Natural killer cell treated with Interleukin-12 subunit alpha and Interleukin-12 subunit beta and Interleukin-15 and Interleukin-18, amount 100 ng/mL, for 72 hours (primary cell): ENCODE results near the gene NUDT21. TPM values are rescaled to one million over a fixed set of nuclear protein-coding genes. Genes with fewer than 3 reads are reported as not detected.
"Not testable (repeated sequence)": the region's sequence is repeated elsewhere in the genome, so short reads cannot be mapped to it uniquely, and the experiment has no call there.

Experiments
- ATAC-seq, 2 donors: fragments of 150-1000 bp; cut with Tn5 transposase in 1 of 2; sonication (Bioruptor Pico), chemical (Tn5 transposase) in 1 of 2; 2 replicates each; pipeline ENCODE4 v1.10.0; 2021
- DNase-seq: peaks from one replicate; pipeline ENCODE4 v3.0.0; 2022; ENCODE audit warnings: low spot score
- H3K27ac Mint-ChIP-seq, 2 donors: 1 replicate in 1 of 2; 2 replicates in 1 of 2; pipeline ENCODE4 v1.8.0; 2022; ENCODE audit warnings: mixed read lengths in 2 of 2, mild to moderate bottlenecking in 1 of 2, moderate library complexity in 1 of 2
- H3K27me3 Mint-ChIP-seq, 2 donors: 1 replicate in 1 of 2; 2 replicates in 1 of 2; pipeline ENCODE4 v1.8.0; 2022; ENCODE audit warnings: mixed read lengths in 2 of 2
- H3K36me3 Mint-ChIP-seq: one replicate; pipeline ENCODE4 v1.8.0; 2022; ENCODE audit warnings: mixed read lengths
- H3K4me1 Mint-ChIP-seq, 2 donors: 1 replicate in 1 of 2; 2 replicates in 1 of 2; pipeline ENCODE4 v1.8.0; 2022; ENCODE audit warnings: low read depth in 2 of 2, mixed read lengths in 2 of 2, mild to moderate bottlenecking in 1 of 2
- H3K4me3 Mint-ChIP-seq: one replicate; pipeline ENCODE4 v1.8.0; 2022; ENCODE audit warnings: mixed read lengths
- H3K9me3 Mint-ChIP-seq: 2 replicates; pipeline ENCODE4 v1.8.0; 2022; ENCODE audit warnings: mixed read lengths
- total RNA-seq, 2 donors: library from RNA; stranded (reverse); gene quantifications; one replicate each; pipeline ENCODE4 v1.2.3, GENCODE V29; 2022

Gene NUDT21
- total RNA-seq, 2 donors from 2014 or later = 170 to 176 TPM

DNA sequence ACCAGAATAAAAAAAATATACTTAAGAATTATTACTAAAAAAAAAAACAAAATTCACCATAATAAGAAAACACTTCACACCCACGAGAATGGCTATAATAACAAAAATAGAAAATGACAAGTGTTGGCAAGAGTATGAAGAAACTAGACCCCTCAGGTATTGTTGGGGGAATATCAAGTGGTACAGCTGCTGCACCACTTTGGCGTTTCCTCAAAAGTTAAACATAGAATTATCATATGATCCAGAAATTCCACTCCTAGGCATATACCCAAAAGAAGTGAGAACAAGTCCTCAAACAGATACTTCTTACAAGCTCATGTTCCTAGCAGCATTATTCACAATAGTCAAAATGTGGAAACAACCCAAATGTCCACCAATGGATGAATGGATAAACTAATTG lies 52.1 kb downstream of the NUDT21 start:
- Mint-ChIP-seq H3K4me1 (peaks cover 2 to 9% of the 10 kb centered on the region in 2 donors), H3K27ac (no peak overlapping the region), H3K9me3 (no peaks in the 10 kb centered on the region), H3K36me3 (peaks cover 35% of the 10 kb centered on the region), H3K4me3 (no peak overlapping the region), H3K27me3 (no peaks in the 10 kb centered on the region)
- DNase-seq (no peak), ATAC-seq (no peak)

DNA sequence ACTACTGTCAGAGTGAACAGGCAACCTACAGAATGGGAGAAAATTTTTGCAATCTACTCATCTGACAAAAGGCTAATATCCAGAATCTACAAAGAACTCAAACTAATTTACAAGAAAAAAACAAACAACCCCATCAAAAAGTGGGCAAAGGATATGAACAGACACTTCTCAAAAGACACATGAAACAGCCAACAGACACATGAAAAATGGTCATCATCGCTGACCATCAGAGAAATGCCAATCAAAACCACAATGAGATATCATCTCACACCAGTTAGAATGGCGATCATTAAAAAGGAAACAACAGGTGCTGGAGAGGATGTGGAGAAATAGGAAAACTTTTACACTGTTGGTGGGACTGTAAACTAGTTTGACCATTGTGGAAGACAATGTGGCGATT lies 54.4 kb downstream of the NUDT21 start:
- not testable (repeated sequence) for DNase-seq, H3K27ac Mint-ChIP-seq, H3K4me3 Mint-ChIP-seq, H3K27me3 Mint-ChIP-seq, H3K9me3 Mint-ChIP-seq, ATAC-seq
- H3K36me3 Mint-ChIP-seq = peaks cover 38% of the 10 kb centered on the region
- peaks cover 6 to 13% of the 10 kb centered on the region in 2 donors for H3K4me1 Mint-ChIP-seq

DNA sequence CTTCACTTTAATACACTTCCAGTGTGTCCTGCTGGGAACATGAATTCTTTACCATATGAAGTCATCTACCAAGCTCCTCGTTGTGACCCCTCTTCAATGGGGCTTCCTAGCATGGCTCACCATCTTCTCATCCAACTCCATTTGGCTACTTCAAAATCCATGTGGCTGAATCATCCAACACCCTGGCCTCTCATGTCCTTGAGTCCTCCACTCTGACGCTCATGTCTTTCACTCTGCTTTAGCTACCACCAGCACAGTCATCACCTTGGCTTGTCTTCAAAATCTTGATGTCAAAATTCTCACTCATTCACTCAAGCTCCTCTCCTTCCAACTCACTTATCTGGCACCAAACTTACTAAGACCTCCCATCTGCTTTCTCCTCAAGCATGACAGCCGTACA lies 61.6 kb downstream of the NUDT21 start:
- DNase-seq = no peak
- H3K4me3 Mint-ChIP-seq = no peak overlapping the region
- H3K27ac Mint-ChIP-seq = no peak overlapping the region
- no peak for ATAC-seq
- no peaks in the 10 kb centered on the region for H3K27me3 Mint-ChIP-seq
- H3K9me3 Mint-ChIP-seq = no peaks in the 10 kb centered on the region
- H3K4me1 Mint-ChIP-seq = peaks cover 6 to 9% of the 10 kb centered on the region in 2 donors
- peaks cover 41% of the 10 kb centered on the region for H3K36me3 Mint-ChIP-seq

DNA sequence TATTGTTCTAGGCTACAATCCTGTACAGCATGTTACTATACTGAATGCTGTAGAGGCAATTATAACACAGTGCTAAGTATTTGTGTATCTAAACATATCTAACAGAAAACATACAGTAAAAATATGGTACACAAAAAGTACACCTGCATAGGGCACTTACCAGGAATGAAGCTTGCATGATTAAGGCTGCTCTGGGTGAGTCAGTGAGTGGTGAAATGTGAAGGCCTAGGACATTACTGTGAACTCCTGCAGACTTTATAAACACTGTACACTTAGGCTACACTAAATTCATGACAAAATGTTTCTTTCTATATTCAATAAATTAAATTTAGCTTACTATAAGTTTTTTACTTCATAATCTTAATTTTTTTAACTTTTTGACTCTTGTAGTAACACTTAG lies 62.9 kb downstream of the NUDT21 start:
- Mint-ChIP-seq H3K27ac (no peak overlapping the region), H3K9me3 (no peaks in the 10 kb centered on the region), H3K4me3 (no peak overlapping the region), H3K36me3 (peaks cover 48% of the 10 kb centered on the region), H3K4me1 (peaks cover 0 to 3% of the 10 kb centered on the region in 2 donors), H3K27me3 (no peaks in the 10 kb centered on the region)
- DNase-seq (no peak), ATAC-seq (no peak)

DNA sequence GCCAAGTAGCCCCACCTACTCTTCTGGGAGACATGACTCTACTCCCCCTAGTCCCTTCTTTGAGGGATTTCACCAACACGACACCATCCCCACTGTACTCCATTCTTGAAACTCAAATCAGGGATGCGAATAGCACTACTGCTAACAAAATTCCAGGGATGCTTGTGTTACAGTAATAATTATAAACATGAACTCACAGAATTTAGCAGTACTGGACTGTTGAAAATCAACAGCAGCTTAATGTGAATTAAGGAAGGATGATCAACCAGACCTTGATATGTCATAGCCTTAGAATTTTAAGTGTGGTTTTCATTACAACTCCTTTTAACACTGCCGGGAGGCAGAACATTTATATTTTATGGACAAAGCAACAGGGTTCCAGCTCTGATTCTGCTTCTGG lies 63.7 kb downstream of the NUDT21 start:
- H3K4me3 Mint-ChIP-seq = no peak overlapping the region
- H3K27ac Mint-ChIP-seq = no peak overlapping the region
- peaks cover 0 to 3% of the 10 kb centered on the region in 2 donors for H3K4me1 Mint-ChIP-seq
- ATAC-seq (no peak), DNase-seq (no peak)
- peaks cover 50% of the 10 kb centered on the region for H3K36me3 Mint-ChIP-seq
- H3K9me3 Mint-ChIP-seq = no peaks in the 10 kb centered on the region
- H3K27me3 Mint-ChIP-seq = no peaks in the 10 kb centered on the region

DNA sequence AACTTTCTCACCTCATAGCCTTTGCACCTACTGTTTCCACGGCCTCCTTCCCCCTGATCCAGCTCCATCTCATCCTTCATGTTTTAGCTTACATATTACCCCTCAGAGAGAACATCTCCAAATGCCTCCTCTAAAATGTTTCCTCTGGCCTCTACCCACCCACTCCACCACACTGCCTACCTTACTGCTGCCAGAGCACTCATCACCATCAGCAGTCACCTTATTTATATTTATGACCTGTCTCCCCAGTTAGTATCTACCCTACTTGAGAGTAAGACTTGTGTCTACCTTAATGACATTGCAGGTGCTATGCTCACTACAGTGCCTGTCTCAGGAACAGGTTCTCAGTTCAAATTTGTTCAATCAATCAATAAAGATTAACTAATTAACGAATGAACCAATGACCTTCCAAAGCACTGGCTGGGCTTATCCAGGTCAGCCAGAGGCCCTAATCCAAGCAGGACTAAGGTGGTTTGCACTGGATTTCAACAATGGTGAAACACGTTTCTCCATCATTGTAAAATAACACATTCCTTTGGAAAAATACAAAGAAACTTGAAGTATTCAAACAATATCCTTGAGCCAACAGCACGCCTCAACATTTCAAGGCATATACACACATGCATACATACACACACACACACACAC lies 66.9 kb downstream of the NUDT21 start:
- Mint-ChIP-seq H3K27ac (no peak overlapping the region), H3K9me3 (peaks cover 9% of the 10 kb centered on the region), H3K27me3 (no peaks in the 10 kb centered on the region), H3K36me3 (peaks cover 57% of the 10 kb centered on the region), H3K4me3 (no peak overlapping the region), H3K4me1 (peaks cover 0 to 2% of the 10 kb centered on the region in 2 donors)
- DNase-seq = no peak
- ATAC-seq = no peak

DNA sequence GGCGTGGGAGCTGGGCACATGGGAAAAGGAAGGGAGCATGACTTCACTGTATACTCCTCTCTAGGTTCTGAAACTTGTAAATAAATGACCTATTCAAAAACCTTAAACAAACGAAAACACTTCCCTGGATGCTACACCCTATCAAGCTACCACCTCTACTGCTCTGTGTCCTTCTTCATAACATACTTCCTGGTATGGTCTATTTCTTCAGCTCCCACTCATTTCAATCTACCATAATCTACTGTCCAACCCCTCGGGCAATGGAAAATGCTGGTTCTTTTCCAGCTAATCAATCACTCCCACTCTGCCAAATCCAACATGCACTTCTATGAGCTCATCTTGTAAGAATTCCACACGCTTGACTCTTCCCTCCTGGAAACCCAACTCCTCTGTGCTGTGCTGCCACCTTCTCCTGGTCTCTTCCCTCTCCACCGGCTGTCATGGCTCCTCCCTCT lies 68.2 kb downstream of the NUDT21 start:
- Mint-ChIP-seq H3K36me3 (peaks cover 59% of the 10 kb centered on the region), H3K9me3 (peaks cover 9% of the 10 kb centered on the region), H3K27me3 (no peaks in the 10 kb centered on the region), H3K4me3 (no peak overlapping the region), H3K4me1 (peaks cover 0 to 2% of the 10 kb centered on the region in 2 donors), H3K27ac (no peak overlapping the region)
- ATAC-seq (no peak), DNase-seq (no peak)

DNA sequence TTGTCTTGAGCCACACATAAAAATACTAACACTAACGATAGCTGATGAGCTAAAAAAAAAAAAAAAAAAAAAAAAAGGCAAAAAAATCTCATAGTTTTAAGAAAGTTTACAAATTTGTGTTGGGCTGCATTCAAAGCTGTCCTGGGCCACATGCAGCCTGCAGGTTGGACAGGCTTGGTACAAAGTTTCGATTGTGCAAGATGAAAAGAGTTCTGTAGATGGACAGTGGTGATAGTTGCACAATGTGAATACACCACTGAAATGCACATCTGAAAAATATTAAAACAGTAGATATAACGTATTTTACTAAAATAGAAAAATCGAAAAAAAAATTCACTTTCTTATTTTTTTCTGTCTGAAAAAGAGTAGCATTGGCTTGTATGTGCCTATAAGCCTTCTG lies 68.7 kb downstream of the NUDT21 start:
- Mint-ChIP-seq H3K27ac (no peak overlapping the region), H3K36me3 (peaks cover 60% of the 10 kb centered on the region), H3K4me3 (no peak overlapping the region), H3K9me3 (peaks cover 9% of the 10 kb centered on the region), H3K27me3 (no peaks in the 10 kb centered on the region), H3K4me1 (peaks cover 0 to 2% of the 10 kb centered on the region in 2 donors)
- no peak for ATAC-seq
- DNase-seq = no peak

DNA sequence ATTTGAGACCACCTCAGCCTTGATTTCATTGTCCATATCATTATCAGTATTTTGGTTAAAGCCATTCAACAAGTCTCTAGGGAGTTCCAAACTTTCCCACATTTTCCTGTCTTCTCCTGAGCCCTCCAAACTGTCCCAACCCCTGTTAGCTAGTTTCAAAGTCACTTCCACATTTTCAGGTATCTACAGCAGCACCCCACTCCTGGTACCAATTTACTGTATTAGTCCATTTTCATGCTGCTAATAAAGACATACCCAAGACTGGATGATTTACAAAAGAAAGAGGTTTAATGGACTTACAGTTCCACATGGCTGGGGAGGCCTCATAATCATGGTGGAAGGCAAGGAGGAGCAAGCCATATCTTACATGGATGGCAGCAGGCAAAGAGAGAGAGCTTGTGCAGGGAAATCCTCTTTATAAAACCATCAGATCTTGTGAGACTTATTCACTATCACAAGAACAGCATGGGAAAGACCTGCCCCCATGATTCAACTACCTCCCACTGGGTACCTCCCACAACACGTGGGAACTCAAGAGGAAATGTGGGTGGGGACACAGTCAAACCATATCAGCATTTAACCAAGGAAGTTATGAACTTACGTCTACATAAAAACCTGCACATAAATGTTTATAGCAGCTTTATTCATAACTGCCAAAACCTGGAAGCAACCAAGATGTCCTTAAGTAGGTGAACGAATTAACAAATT lies 70.2 kb downstream of the NUDT21 start:
- not testable (repeated sequence) for H3K4me1 Mint-ChIP-seq, ATAC-seq, DNase-seq, H3K4me3 Mint-ChIP-seq, H3K27ac Mint-ChIP-seq, H3K27me3 Mint-ChIP-seq, H3K9me3 Mint-ChIP-seq
- H3K36me3 Mint-ChIP-seq = peaks cover 60% of the 10 kb centered on the region

Other genes with a start within 250 kb of the NUDT21 start
- gene AMFR, start 25.8 kb downstream of the NUDT21 start, total RNA-seq = 10 to 100 TPM; 46.5 to 86.2 TPM
- gene OGFOD1, start 222 bp upstream of the NUDT21 start, total RNA-seq = 10 to 100 TPM; 50.1 to 72.1 TPM
- gene BBS2, start 68.7 kb upstream of the NUDT21 start, total RNA-seq = 10 to 100 TPM in 1 of 2 donors, 1 to 10 TPM in 1; 6.6 to 10.6 TPM
- not detected for gene MT4, start 113.7 kb upstream of the NUDT21 start, total RNA-seq
- 1 to 10 TPM in 1 of 2 donors, under 1 TPM in 1; 0.70 to 4.2 TPM for gene MT3, start 138.2 kb upstream of the NUDT21 start, total RNA-seq
- 1,000 to 10,000 TPM in 1 of 2 donors, 100 to 1,000 TPM in 1; 549 to 1,013 TPM for gene MT2A, start 157.3 kb upstream of the NUDT21 start, total RNA-seq
- gene MT1E, start 174.4 kb upstream of the NUDT21 start, total RNA-seq = 100 to 1,000 TPM in 1 of 2 donors, 10 to 100 TPM in 1; 58.5 to 148 TPM
- under 1 TPM in 1 of 2 donors, not detected in 1; 0.36 TPM for gene MT1M, start 181.3 kb upstream of the NUDT21 start, total RNA-seq
- 10 to 100 TPM in 1 of 2 donors, 1 to 10 TPM in 1; 6.3 to 22.4 TPM for gene MT1A, start 187.3 kb upstream of the NUDT21 start, total RNA-seq
- gene MT1B, start 200.6 kb upstream of the NUDT21 start, total RNA-seq = not detected
- gene MT1F, start 206.6 kb upstream of the NUDT21 start, total RNA-seq = 10 to 100 TPM; 11.1 to 19.9 TPM
- gene MT1G, start 216.7 kb upstream of the NUDT21 start, total RNA-seq = 1 to 10 TPM; 3.3 to 7.5 TPM
- not detected for gene MT1H, start 218.5 kb upstream of the NUDT21 start, total RNA-seq
- 10 to 100 TPM; 60.6 to 66.3 TPM for gene MT1X, start 231.1 kb upstream of the NUDT21 start, total RNA-seq